ENCODE data around the gene PTOV1.

Gene PTOV1

DNA sequence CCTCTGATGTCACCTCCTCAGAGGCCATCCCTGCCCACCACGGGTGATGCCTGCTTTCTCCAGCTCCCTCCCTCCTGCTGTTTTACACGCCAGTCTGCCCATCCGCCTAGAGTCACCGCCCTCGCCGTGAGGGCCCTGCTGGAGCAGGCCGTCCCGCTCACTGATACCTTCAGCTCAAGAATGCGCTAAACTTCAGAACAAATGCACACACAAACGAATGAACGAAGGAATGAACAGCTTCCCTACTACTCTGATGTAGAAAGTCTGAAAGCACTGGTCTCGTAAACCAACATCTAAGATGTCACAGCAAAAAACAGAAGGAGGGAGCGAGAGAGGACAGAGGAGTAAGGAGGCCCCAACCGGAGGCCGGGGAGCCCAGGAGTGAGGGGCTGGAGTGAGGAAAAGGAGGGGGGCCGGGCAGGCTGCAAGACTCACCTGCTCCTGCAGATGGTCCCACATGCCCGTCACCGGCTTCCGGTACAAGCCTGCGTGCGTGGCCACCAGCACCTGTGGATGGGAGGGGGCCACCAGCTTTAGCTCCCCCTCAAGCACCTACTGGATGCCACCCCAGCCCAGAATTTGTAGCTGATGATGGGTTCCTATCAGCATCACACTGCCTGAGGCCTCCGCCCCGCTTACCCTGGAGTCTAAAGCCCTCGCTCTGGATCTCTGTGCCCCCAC, 12.4 kb downstream of the PTOV1 start:
- ChIA-PET CTCF (interaction anchor here (0.6 kb wide), 1 partner anchor 48 kb away, joined by 3 read pairs; no protein-coding TSS in a partner anchor), POLR2A (ENCODE audit: low non-redundant PET) (interaction anchor here (0.6 to 0.7 kb wide), 2 partner anchors 10 to 13 kb away, joined by 5 to 7 read pairs; no protein-coding TSS in a partner anchor)
- peak overlapping the region; percentile 71 for H3K27ac ChIP-seq
- TF ChIP-seq, protein P1, sequence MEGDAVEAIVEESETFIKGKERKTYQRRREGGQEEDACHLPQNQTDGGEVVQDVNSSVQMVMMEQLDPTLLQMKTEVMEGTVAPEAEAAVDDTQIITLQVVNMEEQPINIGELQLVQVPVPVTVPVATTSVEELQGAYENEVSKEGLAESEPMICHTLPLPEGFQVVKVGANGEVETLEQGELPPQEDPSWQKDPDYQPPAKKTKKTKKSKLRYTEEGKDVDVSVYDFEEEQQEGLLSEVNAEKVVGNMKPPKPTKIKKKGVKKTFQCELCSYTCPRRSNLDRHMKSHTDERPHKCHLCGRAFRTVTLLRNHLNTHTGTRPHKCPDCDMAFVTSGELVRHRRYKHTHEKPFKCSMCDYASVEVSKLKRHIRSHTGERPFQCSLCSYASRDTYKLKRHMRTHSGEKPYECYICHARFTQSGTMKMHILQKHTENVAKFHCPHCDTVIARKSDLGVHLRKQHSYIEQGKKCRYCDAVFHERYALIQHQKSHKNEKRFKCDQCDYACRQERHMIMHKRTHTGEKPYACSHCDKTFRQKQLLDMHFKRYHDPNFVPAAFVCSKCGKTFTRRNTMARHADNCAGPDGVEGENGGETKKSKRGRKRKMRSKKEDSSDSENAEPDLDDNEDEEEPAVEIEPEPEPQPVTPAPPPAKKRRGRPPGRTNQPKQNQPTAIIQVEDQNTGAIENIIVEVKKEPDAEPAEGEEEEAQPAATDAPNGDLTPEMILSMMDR (conservative IDR thresholded peaks at IDR 0.05; ENCODE audit: low read depth) = no peak
- DNase-seq (ENCODE audit: low spot score) = no peak

DNA sequence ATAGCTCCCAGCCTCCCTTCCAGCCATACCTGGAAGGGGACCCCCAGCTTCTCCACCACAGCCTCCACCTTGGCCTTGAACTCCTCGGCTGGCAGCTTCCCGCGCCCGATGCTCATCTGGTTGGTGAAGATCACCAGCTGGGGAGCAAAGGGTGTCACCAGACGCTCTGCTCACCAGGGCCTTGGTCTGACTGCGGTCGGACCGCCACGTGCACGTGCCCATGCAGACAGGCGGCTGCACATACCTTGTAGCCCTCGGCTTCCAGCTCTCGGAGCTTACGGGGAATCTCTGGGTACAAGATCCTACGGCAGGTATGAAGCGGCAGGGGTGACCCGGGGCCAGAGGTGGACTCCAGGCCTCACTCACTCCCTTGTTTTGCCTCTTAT, 13.0 kb downstream of the PTOV1 start:
- ChIA-PET CTCF (no interaction called here), POLR2A (ENCODE audit: low non-redundant PET) (interaction anchor here (0.7 kb wide), 1 partner anchor 13 kb away, joined by 5 read pairs; no protein-coding TSS in a partner anchor)
- no peak for DNase-seq (ENCODE audit: low spot score)
- peak overlapping the region; percentile 71 for H3K27ac ChIP-seq
- TF ChIP-seq, protein P1 (conservative IDR thresholded peaks at IDR 0.05; ENCODE audit: low read depth) = no peak

DNA sequence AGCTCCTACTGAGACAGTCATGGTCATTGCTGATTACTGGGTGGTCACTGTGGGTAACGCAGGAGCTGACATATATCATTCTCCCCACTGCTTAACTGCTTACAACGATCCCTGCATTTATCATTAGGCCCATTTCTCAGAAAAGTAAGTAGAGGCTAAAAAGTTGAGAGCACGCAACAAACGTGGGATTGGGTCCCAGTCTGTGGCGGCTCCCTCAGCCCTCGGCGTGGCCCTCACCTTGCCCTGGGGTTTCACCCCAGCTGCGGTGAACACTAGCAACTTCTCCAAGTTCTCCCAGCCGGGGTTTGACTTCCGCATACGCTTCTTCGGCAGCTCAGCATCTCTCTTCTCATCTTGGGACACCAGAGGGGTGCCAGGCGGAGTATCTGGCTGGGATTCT, 13.9 kb downstream of the PTOV1 start:
- no peak for DNase-seq (ENCODE audit: low spot score)
- CTCF ChIA-PET = no interaction called here

DNA sequence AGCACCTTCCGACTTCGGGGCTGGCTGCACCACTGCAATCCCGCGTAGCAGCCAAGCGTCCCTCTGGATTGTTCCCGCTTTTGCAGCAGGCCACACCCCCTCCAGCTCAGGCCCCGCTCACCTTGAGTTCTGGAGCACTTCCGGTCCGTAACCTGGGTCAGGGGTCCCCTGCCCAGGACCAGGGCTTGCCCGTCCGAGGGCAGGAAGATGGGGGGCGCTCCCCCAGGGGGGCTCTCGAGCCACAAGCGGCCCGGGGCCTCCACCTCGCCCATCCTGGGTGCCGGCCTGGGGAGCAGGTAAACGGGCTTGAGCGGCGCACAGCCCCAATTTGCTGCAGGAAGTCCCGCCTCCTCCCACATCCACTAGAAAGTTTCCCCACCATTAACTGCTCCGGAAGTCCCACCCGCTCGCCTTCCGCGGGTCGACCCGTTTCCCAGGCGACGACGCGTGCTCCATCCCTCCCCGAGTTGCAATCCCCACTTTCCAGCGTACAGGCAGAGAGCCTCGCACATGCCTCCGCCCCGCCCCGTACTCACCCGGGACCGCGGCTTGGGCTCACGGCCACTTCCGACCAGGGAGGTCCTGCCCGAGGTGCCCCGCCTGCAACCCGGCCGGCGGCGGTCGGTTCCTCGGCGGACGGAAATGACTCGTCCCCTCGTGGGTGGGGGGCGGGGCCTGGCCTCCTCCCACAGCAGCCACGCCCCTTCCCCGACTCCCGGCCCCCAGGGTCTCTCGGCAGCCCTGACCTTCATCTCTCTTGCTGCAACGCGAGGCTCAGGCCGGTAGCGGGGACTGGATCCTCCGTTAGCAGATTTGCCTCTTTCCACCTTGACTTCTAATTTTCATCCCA, 16.2 kb downstream of the PTOV1 start, which contains the start of gene PNKP:
Gene PNKP, minus strand, starts transcription at position 644 of the 850 bp plus-strand sequence. Its CDS starts 372 bp downstream, at position 272.
- DNase-seq (ENCODE audit: low spot score) = peak; percentile 93
- TF ChIP-seq, protein P1 (conservative IDR thresholded peaks at IDR 0.05; ENCODE audit: low read depth) = no peak
- CTCF ChIA-PET = no interaction called here
- POLR2A ChIA-PET (ENCODE audit: low non-redundant PET) = interaction anchor here (1.6 kb wide), 1 partner anchor 10 kb away, joined by 4 read pairs; the partner anchor contains the start of gene AKT1S1
- H3K27ac ChIP-seq = peak within 1 kb of the TSS; percentile 96

More for the DNA sequence above, 13.9 kb downstream of the PTOV1 start:
- TF ChIP-seq, protein P1 (conservative IDR thresholded peaks at IDR 0.05; ENCODE audit: low read depth) = no peak
- POLR2A ChIA-PET (ENCODE audit: low non-redundant PET) = interaction anchor here (1.5 kb wide), 1 partner anchor 14 kb away, joined by 13 read pairs; the partner anchor contains the start of gene PTOV1
- peak overlapping the region; percentile 96 for H3K27ac ChIP-seq

DNA sequence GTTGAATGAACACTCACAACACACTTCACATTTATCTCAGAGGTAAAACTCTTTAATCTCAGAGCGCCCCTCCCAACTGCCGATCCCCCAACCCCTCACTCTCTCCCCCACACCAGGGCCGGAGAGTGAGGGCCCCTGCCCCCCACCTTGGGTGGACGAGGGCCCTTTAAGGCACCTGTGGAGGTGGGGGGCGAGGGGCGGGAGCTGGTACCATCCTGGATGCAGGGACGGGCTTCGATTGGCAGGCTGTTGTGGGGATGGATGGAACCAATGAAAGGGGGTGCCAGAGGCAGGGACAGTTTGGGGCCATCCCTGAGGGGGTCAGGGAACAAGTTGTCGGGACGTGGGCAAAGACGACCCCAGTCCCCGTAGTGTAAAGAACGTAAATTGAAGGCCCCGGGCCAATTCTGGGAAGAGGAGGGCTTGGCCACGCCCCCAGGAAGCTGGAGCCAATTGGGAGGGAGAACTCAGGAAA, 18.1 kb downstream of the PTOV1 start:
- H3K27ac ChIP-seq = peak overlapping the region; percentile 96
- DNase-seq (ENCODE audit: low spot score) = no peak
- ChIA-PET POLR2A (ENCODE audit: low non-redundant PET) (interaction anchor here (0.7 to 1.6 kb wide), 4 partner anchors 8 to 171 kb away, joined by 3 to 6 read pairs (median 4); partner anchors contain the start of genes AKT1S1 and PTOV1), CTCF (no interaction called here)
- TF ChIP-seq, protein P1 (conservative IDR thresholded peaks at IDR 0.05; ENCODE audit: low read depth) = no peak
